ENCODE results near the gene AMZ1.

DNA sequence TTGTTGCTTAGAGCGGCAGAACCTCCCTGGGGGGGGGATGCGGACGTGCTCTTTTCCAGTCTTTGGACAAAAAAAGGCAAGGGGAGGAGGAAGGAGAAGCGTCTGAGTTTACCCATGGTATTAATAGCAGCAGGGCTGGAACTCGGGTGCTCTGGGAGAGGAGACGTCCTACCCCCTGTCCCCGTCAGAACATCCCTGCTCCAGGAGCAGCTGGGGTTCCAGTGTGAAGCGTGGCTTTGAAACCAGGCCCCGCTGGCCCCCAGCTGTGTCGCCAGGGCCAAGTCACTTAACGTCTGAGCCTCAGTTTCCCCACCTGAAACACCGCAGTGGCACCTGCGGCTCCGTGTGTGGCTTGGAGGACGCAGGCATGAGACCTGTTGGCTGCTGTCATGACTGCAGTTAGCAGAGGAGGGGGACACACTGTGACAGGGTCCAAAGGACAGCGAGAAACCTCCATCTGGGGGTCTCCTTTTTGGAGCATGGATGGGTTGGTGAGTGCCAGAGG, 1.4 kb downstream of the AMZ1 start:
- TF ChIP-seq CTCF (IDR thresholded peaks at IDR 0.05) = no peak
- no peak for TF ChIP-seq EZH2phosphoT487 (IDR thresholded peaks at IDR 0.05)

All from neural progenitor cell (in vitro differentiated cells).